ENCODE measurements around the gene ERC1. TPM values are rescaled to one million over a fixed set of nuclear protein-coding genes. Genes with fewer than 3 reads are reported as not detected.
A peak's percentile ranks its signal among the peaks of the same experiment; 100 is the strongest.
"Not testable (repeated sequence)": the region's sequence is repeated elsewhere in the genome, so short reads cannot be mapped to it uniquely, and the experiment has no call there.

Gene ERC1
- polyA plus RNA-seq, 6 donors from 2014 or later, result 6.9 to 26.2 (median 17.9) TPM

DNA sequence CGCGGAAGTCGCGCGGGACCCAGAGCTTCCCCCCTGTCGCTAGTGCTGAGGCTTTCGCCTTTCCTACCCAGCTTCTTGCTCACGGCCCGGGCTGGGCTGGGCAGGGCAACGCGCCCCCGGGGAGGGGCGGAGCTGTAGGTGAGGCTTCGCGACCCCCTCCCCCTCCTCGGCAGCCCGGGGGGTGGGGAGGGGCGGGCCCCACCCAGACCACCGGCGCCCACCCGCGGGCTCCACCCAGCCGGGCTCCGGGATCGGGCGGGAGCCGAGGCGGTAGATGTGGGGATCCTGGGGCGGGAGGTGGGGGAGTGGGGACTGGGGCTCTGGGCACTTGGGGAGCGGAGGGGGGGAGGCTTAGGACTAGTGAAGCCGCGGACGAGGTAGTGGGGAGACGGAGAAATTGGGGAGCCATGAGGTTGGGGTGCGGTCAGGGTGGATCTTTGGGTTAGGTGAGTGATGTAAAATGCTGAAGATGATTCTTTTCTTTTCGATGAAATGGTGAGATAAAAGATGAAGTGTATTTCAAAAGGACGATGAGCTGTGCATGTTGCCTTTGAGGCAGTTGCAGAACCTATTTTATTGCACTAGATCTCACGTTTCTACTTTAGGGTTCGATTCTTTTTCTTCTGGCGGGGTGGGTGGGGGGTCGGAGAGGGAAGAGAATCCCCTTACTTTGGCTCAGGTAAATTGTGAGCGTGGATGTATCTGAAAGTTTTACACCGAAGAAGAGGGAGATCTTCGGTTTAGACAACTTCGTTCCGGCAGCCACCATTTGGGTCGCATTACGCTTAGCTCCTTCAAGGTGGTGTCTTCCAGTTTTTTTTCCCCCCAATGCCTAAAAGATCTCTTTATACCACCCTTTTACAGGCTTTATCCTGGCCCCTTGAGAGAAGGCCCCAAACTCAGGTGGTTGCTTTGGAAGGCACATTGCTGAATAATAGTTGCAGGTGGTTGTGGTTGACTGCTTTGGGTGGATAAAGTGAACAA, 619 bp downstream of the ERC1 start:
- Mint-ChIP-seq H3K36me3 (no peaks in the 10 kb centered on the region), H3K4me3 (peak overlapping the region; percentile 78 to 99 (median 95)), H3K9me3 (no peaks in the 10 kb centered on the region), H3K27ac (peak overlapping the region; percentile 87 to 98 (median 96)), H3K4me1 (peaks cover 26 to 42% (median 30%) of the 10 kb centered on the region in 3 donors), H3K27me3 (no peaks in the 10 kb centered on the region)
- ATAC-seq (ENCODE audit: low read depth in 2 of 2), result peak; percentile 14 to 63
- DNase-seq, result no peak

DNA sequence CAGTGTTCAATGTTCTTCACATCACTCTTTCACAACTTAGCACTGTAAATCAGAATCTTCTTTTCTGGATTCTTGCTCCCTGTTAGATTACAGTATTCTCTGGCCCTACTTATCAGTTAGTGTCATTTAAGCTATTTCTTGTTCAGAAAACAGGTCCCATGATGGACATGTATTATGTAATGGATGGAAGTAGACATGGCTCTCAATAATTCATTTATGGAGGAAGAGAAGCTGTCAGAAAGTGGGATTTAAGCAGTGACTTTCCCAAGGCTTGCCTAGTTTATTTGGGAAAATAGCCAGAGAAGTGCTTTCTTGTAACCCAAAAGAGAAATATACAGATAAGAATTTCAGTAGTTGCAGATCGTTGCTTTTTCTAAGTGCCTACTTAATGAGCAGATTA, 1.6 kb downstream of the ERC1 start:
- peaks cover 33 to 51% (median 34%) of the 10 kb centered on the region in 3 donors for H3K4me1 Mint-ChIP-seq
- H3K36me3 Mint-ChIP-seq, result no peaks in the 10 kb centered on the region
- ATAC-seq (ENCODE audit: low read depth in 2 of 2) (no peak), DNase-seq (no peak)
- peak overlapping the region in 7 of 8 donors; percentile 78 to 99 (median 96) for H3K4me3 Mint-ChIP-seq
- no peaks in the 10 kb centered on the region for H3K27me3 Mint-ChIP-seq
- H3K9me3 Mint-ChIP-seq, result no peaks in the 10 kb centered on the region
- peak overlapping the region in 3 of 6 donors; percentile 48 to 95 (median 87) for H3K27ac Mint-ChIP-seq

DNA sequence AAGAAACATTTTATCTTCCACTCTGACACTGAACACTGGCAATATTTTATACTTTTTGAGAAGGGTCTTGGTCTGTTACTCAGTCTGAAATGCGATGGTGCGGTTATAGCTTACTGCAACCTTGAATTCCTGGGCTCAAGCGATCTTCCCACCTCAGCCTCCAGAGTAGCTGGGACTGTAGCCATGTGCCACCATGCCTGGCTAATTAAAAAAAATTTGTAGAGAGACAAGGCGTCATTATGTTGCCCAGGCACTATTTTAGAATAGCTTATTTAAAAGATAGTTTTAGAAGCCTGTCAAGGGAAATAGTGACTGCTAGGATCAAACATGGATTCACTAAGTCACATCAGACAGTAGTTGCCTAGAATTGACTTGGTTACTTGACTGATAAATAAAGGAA, 5.9 kb downstream of the ERC1 start:
- Mint-ChIP-seq H3K4me1 (peaks cover 26 to 35% (median 31%) of the 10 kb centered on the region in 3 donors), H3K9me3 (no peaks in the 10 kb centered on the region), H3K36me3 (peaks cover 0 to 6% of the 10 kb centered on the region in 2 donors), H3K27me3 (no peaks in the 10 kb centered on the region), H3K4me3 (no peak overlapping the region), H3K27ac (no peak overlapping the region)
- DNase-seq, result no peak
- ATAC-seq (ENCODE audit: low read depth in 2 of 2), result no peak

DNA sequence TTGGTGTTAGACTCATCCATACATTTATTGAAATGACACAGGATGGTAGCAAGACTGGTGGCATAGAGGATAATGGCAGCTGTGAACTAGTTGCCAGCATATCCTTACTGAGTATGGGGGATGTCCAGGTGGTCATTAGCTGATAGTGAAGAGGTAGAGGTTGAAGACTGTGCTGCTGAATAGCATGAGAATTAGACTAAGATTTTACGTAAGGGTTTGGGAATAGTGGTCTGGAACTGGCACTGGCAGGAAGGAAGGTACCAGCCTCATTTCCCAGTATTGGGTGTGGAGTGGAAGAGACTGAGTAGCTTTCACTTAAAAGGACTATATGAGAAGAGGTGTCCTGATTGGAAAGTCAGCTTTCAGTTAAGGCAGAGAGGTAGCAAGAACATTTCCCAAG, 6.5 kb downstream of the ERC1 start:
- H3K36me3 Mint-ChIP-seq, result peaks cover 0 to 6% of the 10 kb centered on the region in 2 donors
- peak overlapping the region in 1 of 8 donors; percentile 32 for H3K4me3 Mint-ChIP-seq
- no peaks in the 10 kb centered on the region for H3K27me3 Mint-ChIP-seq
- peak overlapping the region in 2 of 6 donors; percentile 15 to 74 for H3K27ac Mint-ChIP-seq
- DNase-seq, result no peak
- no peak for ATAC-seq (ENCODE audit: low read depth in 2 of 2)
- peaks cover 21 to 29% (median 28%) of the 10 kb centered on the region in 3 donors for H3K4me1 Mint-ChIP-seq
- H3K9me3 Mint-ChIP-seq, result no peaks in the 10 kb centered on the region

GRCh38 chr12:998020-998874, 7.2 kb downstream of the ERC1 start:
- H3K36me3 Mint-ChIP-seq, result peaks cover 0 to 6% of the 10 kb centered on the region in 2 donors
- H3K9me3 Mint-ChIP-seq, result no peaks in the 10 kb centered on the region
- no peaks in the 10 kb centered on the region for H3K27me3 Mint-ChIP-seq
- ATAC-seq (ENCODE audit: low read depth in 2 of 2), result no peak
- peaks cover 18 to 28% (median 28%) of the 10 kb centered on the region in 3 donors for H3K4me1 Mint-ChIP-seq
- H3K4me3 Mint-ChIP-seq, result peak overlapping the region in 1 of 8 donors; percentile 32
- peak overlapping the region in 3 of 6 donors; percentile 15 to 76 (median 70) for H3K27ac Mint-ChIP-seq
- DNase-seq, result no peak

DNA sequence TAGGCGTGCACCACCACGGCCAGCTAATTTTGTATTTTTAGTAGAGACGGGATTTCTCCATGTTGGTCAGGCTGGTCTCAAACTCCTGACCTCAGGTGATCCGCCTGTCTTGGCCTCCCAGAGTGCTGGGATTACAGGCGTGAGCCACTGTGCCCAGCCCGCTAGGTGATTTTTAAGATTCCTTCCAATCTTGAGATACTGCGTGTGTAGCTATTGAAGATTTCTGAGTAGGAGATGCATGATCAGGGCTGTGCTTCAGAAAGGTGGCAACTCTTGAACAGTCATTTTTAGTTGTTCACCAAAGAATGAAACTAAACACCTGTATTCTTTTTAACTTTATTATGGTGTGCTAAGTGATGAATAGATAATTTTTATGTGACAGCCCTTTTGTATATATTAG, 8.7 kb downstream of the ERC1 start:
- not testable (repeated sequence) for H3K9me3 Mint-ChIP-seq; DNase-seq; H3K27ac Mint-ChIP-seq; H3K4me3 Mint-ChIP-seq; H3K36me3 Mint-ChIP-seq; ATAC-seq (ENCODE audit: low read depth in 2 of 2); H3K27me3 Mint-ChIP-seq
- peaks cover 18 to 28% (median 24%) of the 10 kb centered on the region in 3 donors for H3K4me1 Mint-ChIP-seq

DNA sequence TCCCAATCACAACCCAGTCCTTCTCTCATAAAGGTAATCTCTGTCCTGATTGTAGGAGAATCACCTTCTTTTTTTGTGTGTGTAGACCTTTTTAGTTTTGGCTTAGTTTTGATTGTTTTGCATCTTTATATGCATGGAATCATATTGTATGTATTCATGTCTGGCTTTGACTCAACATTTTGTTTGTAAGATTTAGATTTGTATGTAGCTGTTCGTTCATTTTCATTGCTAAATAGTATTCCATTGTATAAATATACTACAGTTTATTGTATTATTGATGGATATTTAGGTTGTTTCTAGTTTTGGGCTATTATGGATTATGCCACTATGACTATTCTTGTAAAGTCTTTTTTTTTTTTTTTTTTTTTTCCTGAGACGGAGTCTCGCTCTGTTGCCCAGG, 10.5 kb downstream of the ERC1 start:
- DNase-seq, result no peak
- H3K9me3 Mint-ChIP-seq, result no peaks in the 10 kb centered on the region
- ATAC-seq (ENCODE audit: low read depth in 2 of 2), result no peak
- H3K27me3 Mint-ChIP-seq, result no peaks in the 10 kb centered on the region
- no peak overlapping the region for H3K4me3 Mint-ChIP-seq
- peak overlapping the region in 1 of 6 donors; percentile 30 for H3K27ac Mint-ChIP-seq
- peaks cover 0 to 6% of the 10 kb centered on the region in 2 donors for H3K36me3 Mint-ChIP-seq
- peaks cover 11 to 24% (median 20%) of the 10 kb centered on the region in 3 donors for H3K4me1 Mint-ChIP-seq

DNA sequence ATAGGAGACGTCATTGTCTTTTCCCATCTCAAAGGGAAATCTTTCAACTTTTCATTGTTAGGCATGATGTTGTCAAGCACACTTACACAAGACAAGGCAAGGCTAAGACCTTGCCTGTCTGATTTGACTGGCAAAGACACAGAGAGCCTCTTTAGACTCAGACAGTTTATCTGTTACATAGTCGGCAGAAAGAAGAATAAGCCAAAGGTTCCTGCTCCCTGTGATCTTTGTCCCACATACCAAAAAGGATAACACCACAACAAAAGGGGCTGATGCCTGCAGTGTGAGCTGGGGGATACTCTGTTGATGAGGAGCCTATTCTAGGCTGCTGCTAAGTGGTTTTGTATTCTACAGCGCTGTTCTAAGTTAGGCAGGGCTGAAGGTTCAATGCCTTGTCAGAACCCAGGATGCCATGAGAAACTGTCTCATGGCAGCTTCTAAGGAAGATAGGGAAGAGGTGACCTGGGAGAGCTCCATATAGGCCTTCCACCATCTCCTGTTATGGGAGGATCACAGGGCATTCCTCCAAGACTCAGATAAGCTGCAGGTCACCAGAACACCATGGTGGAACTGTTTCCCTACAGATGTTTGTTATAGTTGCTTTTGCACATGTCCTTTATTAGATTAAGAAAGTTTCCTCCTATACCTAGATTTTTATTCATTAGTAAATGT, 12.7 kb downstream of the ERC1 start:
- ATAC-seq (ENCODE audit: low read depth in 2 of 2) (no peak), DNase-seq (no peak)
- Mint-ChIP-seq H3K9me3 (no peaks in the 10 kb centered on the region), H3K4me3 (no peak overlapping the region), H3K27ac (peak overlapping the region in 2 of 6 donors; percentile 14 to 60), H3K36me3 (peaks cover 0 to 6% of the 10 kb centered on the region in 2 donors), H3K4me1 (peaks cover 7 to 10% (median 10%) of the 10 kb centered on the region in 3 donors), H3K27me3 (no peaks in the 10 kb centered on the region)

- ATAC-seq (ENCODE audit: low read depth in 2 of 2) (no peak), DNase-seq (no peak)
- peaks cover 6 to 10% (median 7%) of the 10 kb centered on the region in 3 donors for H3K4me1 Mint-ChIP-seq
- H3K4me3 Mint-ChIP-seq, result no peak overlapping the region
- H3K9me3 Mint-ChIP-seq, result no peaks in the 10 kb centered on the region
- no peak overlapping the region for H3K27ac Mint-ChIP-seq
- H3K27me3 Mint-ChIP-seq, result no peaks in the 10 kb centered on the region
- H3K36me3 Mint-ChIP-seq, result peaks cover 0 to 3% of the 10 kb centered on the region in 2 donors
Measured at GRCh38 chr12:1006255-1006654, 15.2 kb downstream of the ERC1 start.

DNA sequence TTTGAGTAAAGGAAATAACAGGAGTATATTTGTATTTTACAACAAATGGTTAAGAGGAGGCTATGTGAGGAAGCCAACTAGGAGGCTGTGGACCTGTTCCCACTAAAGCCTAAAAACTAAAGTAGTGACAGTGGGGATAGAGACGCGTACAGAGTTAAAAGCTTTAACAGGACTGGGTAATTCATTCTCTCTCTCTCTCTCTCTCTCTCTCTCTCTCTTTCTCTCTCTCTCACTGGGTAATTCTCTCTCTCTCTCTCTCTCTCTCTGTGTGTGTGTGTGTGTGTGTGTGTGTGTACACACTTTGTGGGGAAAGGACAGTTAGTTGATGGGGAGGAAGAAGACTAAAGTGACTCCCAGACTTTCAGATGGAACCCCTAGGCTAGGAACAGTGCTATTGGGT, 16.3 kb downstream of the ERC1 start:
- Mint-ChIP-seq H3K27ac (peak overlapping the region in 1 of 6 donors; percentile 53), H3K9me3 (no peaks in the 10 kb centered on the region), H3K4me3 (no peak overlapping the region)

GRCh38 chr12:1007994-1008393, 17.0 kb downstream of the ERC1 start:
- DNase-seq (no peak), ATAC-seq (ENCODE audit: low read depth in 2 of 2) (no peak)
- Mint-ChIP-seq H3K27ac (no peak overlapping the region), H3K9me3 (no peaks in the 10 kb centered on the region), H3K4me1 (peaks cover 5 to 10% (median 7%) of the 10 kb centered on the region in 3 donors), H3K36me3 (no peaks in the 10 kb centered on the region), H3K4me3 (no peak overlapping the region), H3K27me3 (no peaks in the 10 kb centered on the region)

More for the DNA sequence above, 16.3 kb downstream of the ERC1 start:
- ATAC-seq (ENCODE audit: low read depth in 2 of 2) (no peak), DNase-seq (no peak)
- peaks cover 5 to 10% (median 7%) of the 10 kb centered on the region in 3 donors for H3K4me1 Mint-ChIP-seq
- H3K36me3 Mint-ChIP-seq, result no peaks in the 10 kb centered on the region
- H3K27me3 Mint-ChIP-seq, result no peaks in the 10 kb centered on the region

DNA sequence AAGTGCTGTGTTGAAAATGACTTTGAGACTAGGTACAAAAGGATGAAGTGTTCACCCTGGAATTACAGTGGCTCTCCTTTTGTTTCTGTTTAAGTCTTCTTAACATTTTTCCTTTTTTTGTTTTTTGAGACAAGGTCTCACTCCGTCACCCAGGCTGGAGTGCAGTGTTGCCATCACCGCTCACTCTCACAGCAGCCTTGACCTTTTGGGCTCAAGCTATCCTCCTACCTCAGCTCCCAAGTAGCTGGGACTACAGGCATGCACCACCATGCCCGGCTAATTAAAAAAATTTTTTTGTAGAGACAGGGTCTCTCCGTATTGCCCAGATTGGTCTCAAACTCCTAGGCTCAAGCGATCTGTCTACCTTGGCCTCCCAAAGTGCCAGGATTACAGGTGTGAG, 20.1 kb downstream of the ERC1 start:
- no peaks in the 10 kb centered on the region for H3K9me3 Mint-ChIP-seq
- H3K36me3 Mint-ChIP-seq, result peaks cover 0 to under 1% of the 10 kb centered on the region in 2 donors
- no peaks in the 10 kb centered on the region for H3K27me3 Mint-ChIP-seq
- ATAC-seq (ENCODE audit: low read depth in 2 of 2) (no peak), DNase-seq (no peak)
- peaks cover 5 to 10% (median 7%) of the 10 kb centered on the region in 3 donors for H3K4me1 Mint-ChIP-seq
- H3K4me3 Mint-ChIP-seq, result peak overlapping the region in 1 of 8 donors; percentile 35
- H3K27ac Mint-ChIP-seq, result peak overlapping the region in 1 of 6 donors; percentile 59

Data from naive B cell (primary cell).